HG02588 (cell line): ENCODE measurements around the gene PDZRN3.
"Not testable (repeated sequence)": the region's sequence is repeated elsewhere in the genome, so short reads cannot be mapped to it uniquely, and the experiment has no call there.

Experiments used
- ATAC-seq: cut with Tn5 transposase; IDR thresholded peaks from one replicate; pipeline ENCODE4 v1.9.1; 2021; ENCODE audit warnings: mild to moderate bottlenecking, moderate library complexity; ENCODE audit not compliant: unreplicated experiment

Gene PDZRN3

GRCh38 chr3:73597476-73597875 is 27.3 kb downstream of the PDZRN3 start:
- no peak for ATAC-seq

DNA sequence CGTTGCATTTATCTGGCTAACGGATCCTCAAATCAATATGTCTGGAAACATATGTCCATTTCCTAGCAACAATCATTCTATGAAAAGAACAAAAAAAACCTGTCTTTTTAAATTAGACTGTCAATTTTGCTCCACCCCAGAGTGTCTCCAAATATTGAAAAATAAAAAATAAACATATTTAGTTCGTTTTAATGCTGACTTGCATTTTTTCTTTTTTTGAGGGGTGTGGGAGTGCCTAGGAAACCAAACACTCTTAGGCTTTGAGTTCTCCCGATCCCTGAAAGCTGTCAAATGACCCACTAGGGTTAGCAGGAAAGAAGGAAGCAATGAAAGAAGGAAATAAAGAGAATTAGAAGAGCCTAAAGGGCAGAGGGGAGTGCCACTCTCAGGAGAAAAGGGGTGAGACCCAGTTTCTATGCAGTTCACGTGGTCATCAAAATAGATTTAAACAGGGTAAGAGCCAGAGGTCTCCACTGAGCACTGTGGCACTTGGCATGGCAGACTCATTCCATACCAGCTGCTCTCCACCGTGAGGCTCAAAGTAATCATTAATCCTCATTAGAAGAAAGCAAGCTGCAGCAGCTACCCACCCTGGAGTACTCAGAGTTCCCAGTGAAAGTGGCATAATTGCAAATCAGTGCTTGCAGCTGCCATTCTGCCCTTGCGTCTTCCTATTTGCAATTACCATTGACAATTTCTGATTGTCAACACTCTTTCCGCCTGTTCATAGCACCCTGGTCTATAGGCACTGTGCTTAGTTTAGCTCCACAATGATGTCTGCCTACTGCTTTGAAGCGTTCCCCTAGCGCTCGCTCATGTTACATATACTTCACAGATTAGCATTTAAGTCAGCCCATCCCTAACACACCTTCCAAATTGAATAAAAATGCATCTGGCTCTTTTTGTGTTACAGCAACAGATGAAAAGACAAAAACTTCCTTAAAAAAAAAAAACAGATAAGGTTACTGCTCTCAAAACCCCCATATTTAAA is 32.3 kb downstream of the PDZRN3 start:
- ATAC-seq = no peak

DNA sequence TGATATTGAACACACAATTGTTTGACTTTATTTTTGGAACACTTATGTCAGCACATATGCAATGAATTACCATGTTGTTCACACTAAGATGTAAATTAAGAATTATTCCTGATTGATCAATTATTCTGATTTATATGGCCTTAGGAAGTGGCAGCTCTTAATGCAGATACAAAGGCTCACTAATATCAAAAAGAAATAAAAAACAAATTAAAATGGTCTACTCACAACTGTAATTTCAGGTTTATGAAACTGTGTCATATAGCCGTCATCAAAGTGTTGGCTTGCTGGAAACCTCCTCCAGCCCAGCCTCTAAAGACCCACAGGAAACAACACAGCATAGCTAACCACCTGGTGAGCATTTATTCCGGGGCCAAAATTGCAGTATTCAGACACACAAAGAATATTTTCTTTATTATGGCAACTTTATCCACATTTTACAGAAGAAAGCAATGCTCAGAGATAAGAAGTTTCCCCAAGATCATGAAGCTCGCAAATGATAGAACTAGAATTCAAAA is 33.4 kb downstream of the PDZRN3 start:
- ATAC-seq = no peak

GRCh38 chr3:73586628-73587027 is 38.1 kb downstream of the PDZRN3 start:
- ATAC-seq = no peak

DNA sequence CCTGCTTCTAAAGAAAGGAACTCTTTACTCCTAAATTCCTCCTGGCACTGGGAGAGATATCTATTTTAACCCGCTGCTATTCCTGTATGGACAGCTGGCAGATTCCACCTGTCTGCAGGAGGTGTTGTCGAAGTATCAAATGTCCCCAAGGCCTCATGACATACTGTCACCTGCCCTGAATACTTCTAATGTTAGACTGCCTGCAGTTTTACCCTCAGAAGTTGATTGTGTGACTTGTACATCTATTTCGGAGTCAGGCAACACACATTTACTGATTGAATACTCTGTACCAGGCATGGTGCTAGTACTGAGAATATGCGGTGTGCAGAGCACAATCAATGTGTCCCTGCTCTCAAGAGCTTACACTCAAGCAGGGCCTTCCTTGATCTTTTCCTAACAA is 38.6 kb downstream of the PDZRN3 start:
- ATAC-seq = no peak

- ATAC-seq = no peak
Measured at GRCh38 chr3:73584873-73585272, 39.9 kb downstream of the PDZRN3 start.

GRCh38 chr3:73582535-73582934 is 42.2 kb downstream of the PDZRN3 start:
- ATAC-seq = no peak

GRCh38 chr3:73581134-73581846 is 43.5 kb downstream of the PDZRN3 start:
- ATAC-seq = no peak

- no peak for ATAC-seq
Measured at GRCh38 chr3:73580343-73580742, 44.4 kb downstream of the PDZRN3 start.

- ATAC-seq = no peak
Measured at GRCh38 chr3:73577704-73578103, 47.0 kb downstream of the PDZRN3 start.

GRCh38 chr3:73576999-73577461 is 47.7 kb downstream of the PDZRN3 start:
- ATAC-seq = no peak

DNA sequence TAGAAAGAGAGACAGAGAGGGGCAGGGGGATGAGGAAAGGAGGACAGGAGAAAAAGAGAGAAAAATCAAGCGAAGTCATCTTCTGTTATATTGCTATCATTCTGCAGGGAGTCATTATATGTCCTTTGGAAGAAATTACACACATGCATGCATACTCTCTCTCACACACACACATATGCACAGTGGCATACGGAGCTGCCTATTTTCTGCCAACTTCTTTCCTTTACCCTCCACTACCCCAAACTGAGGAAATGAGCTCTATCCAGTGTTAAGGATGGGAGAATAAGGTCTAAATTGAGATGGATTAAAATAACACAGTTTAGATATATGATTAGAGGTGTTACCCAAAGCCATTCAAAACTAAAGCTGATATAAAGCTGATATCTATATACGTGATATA is 48.8 kb downstream of the PDZRN3 start:
- no peak for ATAC-seq

- no peak for ATAC-seq
Measured at GRCh38 chr3:73575519-73575918, 49.2 kb downstream of the PDZRN3 start.

DNA sequence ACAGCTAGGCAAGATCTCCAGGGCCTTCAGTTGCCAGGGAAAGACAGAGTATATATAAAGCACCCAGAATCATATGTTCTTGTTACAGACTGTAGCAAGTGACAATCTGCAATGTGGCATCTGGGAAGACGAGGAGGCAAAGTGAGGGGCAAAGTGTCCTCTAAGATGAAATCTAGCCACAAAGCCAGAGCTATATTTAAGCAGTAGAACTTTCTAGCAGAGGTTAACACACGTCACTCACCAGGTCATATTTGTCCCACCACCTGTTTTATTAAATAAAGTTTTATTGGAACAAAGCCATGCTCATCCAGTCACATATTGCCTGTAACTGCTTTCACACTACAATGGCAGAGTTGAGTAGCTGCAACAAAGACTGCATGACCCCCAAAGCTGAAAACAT is 51.5 kb downstream of the PDZRN3 start:
- ATAC-seq = no peak

DNA sequence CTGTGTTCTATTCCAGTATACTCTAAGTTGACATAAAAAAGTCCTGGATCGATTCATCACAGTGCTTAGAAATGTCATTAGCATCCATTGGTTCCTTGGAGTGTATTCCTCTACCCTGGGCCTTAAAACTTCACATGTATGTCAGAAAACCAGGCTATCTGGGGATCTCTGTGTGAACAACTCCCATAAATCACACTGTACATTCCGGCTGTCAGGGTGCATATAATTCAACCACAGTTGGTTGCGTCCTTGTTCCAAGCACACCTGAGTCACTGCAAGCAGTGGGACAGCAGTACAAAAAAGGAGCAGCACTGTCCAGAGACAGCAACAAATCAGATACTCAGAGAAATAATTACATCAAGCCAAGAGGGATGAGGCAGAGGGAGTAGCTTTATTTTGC is 52.4 kb downstream of the PDZRN3 start:
- no peak for ATAC-seq

- no peak for ATAC-seq
Measured at GRCh38 chr3:73571238-73571794, 53.4 kb downstream of the PDZRN3 start.

DNA sequence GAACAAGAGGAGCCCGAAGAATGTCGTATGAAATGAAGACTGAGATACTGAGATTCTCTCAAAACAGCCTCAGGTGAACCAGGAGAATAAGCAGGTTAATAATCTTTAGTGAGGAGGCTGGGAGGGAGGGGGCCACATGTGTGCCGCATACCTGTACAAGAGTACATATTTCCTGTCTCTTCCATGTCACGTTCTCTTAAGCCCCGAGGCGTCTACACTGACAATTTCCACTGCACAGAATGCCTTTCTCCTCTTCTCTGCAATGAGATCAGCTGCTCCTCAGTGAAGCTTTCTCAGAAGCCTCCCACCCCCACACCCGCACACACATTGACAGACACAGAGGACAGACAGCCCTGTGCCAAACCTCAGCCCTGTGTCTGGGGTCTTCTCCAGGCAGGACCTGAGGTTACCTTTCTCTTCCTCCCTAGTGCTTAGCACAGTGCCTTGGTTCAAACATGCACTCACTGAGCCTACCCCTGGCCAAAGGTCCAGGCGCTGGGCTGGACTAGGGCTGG is 55.4 kb downstream of the PDZRN3 start:
- ATAC-seq = no peak

- no peak for ATAC-seq
Measured at GRCh38 chr3:73568371-73568862, 56.3 kb downstream of the PDZRN3 start.

- ATAC-seq = not testable (repeated sequence)
Measured at GRCh38 chr3:73565374-73565773, 59.4 kb downstream of the PDZRN3 start.

GRCh38 chr3:73563896-73564582 is 60.7 kb downstream of the PDZRN3 start:
- no peak for ATAC-seq
